Endodermal cell (in vitro differentiated cells): ENCODE measurements around the gene NMB. TPM values are rescaled to one million over a fixed set of nuclear protein-coding genes. Genes with fewer than 3 reads are reported as not detected.

Experiments used
- DNase-seq: peaks from one replicate; pipeline ENCODE4 v3.0.0-alpha.2; 2017
- H3K27ac ChIP-seq: 2 replicates; pipeline ENCODE4 v1.5.1; 2013; ENCODE audit warnings: mild to moderate bottlenecking, low read depth, low read length, moderate library complexity
- H3K27me3 ChIP-seq: 2 replicates; pipeline ENCODE4 v1.6.1; 2013; ENCODE audit warnings: mild to moderate bottlenecking, low read length, moderate library complexity; ENCODE audit not compliant: insufficient read depth, control insufficient read depth, poor library complexity, severe bottlenecking
- H3K36me3 ChIP-seq: 2 replicates; pipeline ENCODE4 v1.7.0; 2013; ENCODE audit warnings: mild to moderate bottlenecking, low read length, moderate library complexity; ENCODE audit not compliant: control insufficient read depth, insufficient read depth
- H3K4me1 ChIP-seq: one replicate; pipeline ENCODE4 v1.7.0; 2013; ENCODE audit warnings: low read length; ENCODE audit not compliant: control insufficient read depth, insufficient read depth
- H3K4me3 ChIP-seq: 2 replicates; pipeline ENCODE4 v1.5.1; 2013; ENCODE audit warnings: mild to moderate bottlenecking, low read length, moderate library complexity
- H3K9ac ChIP-seq: 2 replicates; pipeline ENCODE4 v1.6.1; 2013; ENCODE audit warnings: mild to moderate bottlenecking, low read length, moderate library complexity; ENCODE audit not compliant: poor library complexity, severe bottlenecking; ENCODE audit errors: extremely low read depth
- H3K9me3 ChIP-seq: 2 replicates; pipeline ENCODE4 v1.6.1; 2013; ENCODE audit warnings: mild to moderate bottlenecking, low read length, moderate library complexity; ENCODE audit not compliant: control insufficient read depth
- H3K27ac Mint-ChIP-seq: 2 replicates; pipeline ENCODE4 v1.8.0; 2020; ENCODE audit warnings: mixed read lengths
- H3K27me3 Mint-ChIP-seq: 2 replicates; pipeline ENCODE4 v1.8.0; 2021; ENCODE audit warnings: mild to moderate bottlenecking, mixed read lengths; ENCODE audit not compliant: insufficient read depth
- H3K36me3 Mint-ChIP-seq: 2 replicates; pipeline ENCODE4 v1.8.0; 2020; ENCODE audit warnings: low read depth, mixed read lengths
- H3K4me1 Mint-ChIP-seq: 2 replicates; pipeline ENCODE4 v1.8.0; 2020; ENCODE audit warnings: mixed read lengths
- H3K4me3 Mint-ChIP-seq: 2 replicates; pipeline ENCODE4 v1.8.0; 2020; ENCODE audit warnings: mild to moderate bottlenecking, moderate library complexity, mixed read lengths
- H3K9me3 Mint-ChIP-seq: 2 replicates; pipeline ENCODE4 v1.8.0; 2020; ENCODE audit warnings: mild to moderate bottlenecking, mixed read lengths
- WGBS, 2 experiments: methylation state at CpG; one replicate each; pipeline versions ENCODE4 v1.1.5 to v1.1.7; 2013; ENCODE audit warnings: missing lambda C conversion rate in 2 of 2, mixed read lengths in 1 of 2; ENCODE audit not compliant: insufficient coverage in 1 of 2, insufficient read length in 1 of 2; 5-methylcytosine and 5-hydroxymethylcytosine counted together
- total RNA-seq, 2 donors: library from RNA; stranded (reverse); fragmentation: NEBNext Ultra II Directional in 1 of 2; extraction: Animal tissue kit (Norgen Biotek cat#: 25700) in 1 of 2; gene quantifications; 2 replicates in 1 of 2; 3 replicates in 1 of 2; pipeline ENCODE4 v1.2.1, GENCODE V29; 2021
- TF ChIP-seq, protein P1 (sequence below): fragments of 200-600 bp; sonication (generic); conservative IDR thresholded peaks from 2 replicates; pipeline ENCODE4 v1.5.0; 2021; ENCODE audit warnings: antibody characterized with exemption, mild to moderate bottlenecking

The NMB gene
- total RNA-seq, 2 donors from 2014 or later, result 5.3 to 7.3 TPM

DNA sequence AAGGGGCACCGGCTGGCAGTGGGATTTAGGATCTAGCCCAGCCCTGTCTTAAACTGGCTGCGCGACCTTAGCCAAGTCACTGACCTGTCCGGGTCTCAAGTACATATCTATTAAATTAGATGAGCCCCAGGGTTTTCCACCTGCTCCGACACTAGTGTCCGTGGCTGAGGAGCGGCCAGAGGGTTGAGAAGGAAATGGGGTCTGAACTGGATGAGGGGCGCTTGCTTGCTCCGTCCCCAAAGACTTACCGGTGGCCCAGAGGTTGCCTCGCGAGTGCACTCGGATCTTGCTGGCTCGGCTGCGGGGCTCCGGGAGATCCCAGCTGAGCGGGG is 285 bp downstream of the NMB start:
- H3K27ac Mint-ChIP-seq, result no peak overlapping the region
- Histone ChIP-seq H3K27me3 (no peaks in the 10 kb centered on the region), H3K9ac (peak overlapping the region; percentile 40), H3K27ac (peak overlapping the region; percentile 22), H3K36me3 (peaks cover 8% of the 10 kb centered on the region), H3K9me3 (no peaks in the 10 kb centered on the region), H3K4me3 (peak overlapping the region; percentile 77), H3K4me1 (peaks cover 11% of the 10 kb centered on the region)
- peak overlapping the region; percentile 56 for H3K4me3 Mint-ChIP-seq
- peaks cover 20% of the 10 kb centered on the region for H3K27me3 Mint-ChIP-seq
- no peaks in the 10 kb centered on the region for H3K9me3 Mint-ChIP-seq
- DNase-seq, result no peak
- TF ChIP-seq, protein P1, sequence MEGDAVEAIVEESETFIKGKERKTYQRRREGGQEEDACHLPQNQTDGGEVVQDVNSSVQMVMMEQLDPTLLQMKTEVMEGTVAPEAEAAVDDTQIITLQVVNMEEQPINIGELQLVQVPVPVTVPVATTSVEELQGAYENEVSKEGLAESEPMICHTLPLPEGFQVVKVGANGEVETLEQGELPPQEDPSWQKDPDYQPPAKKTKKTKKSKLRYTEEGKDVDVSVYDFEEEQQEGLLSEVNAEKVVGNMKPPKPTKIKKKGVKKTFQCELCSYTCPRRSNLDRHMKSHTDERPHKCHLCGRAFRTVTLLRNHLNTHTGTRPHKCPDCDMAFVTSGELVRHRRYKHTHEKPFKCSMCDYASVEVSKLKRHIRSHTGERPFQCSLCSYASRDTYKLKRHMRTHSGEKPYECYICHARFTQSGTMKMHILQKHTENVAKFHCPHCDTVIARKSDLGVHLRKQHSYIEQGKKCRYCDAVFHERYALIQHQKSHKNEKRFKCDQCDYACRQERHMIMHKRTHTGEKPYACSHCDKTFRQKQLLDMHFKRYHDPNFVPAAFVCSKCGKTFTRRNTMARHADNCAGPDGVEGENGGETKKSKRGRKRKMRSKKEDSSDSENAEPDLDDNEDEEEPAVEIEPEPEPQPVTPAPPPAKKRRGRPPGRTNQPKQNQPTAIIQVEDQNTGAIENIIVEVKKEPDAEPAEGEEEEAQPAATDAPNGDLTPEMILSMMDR, result no peak
- 26 to 35% methylated on average over 10 to 17 of the region's 17 CpGs for WGBS, 2 experiments
- H3K36me3 Mint-ChIP-seq, result peaks cover 5% of the 10 kb centered on the region
- H3K4me1 Mint-ChIP-seq, result peaks cover 30% of the 10 kb centered on the region

GRCh38 chr15:84656972-84657371 is 1.0 kb downstream of the NMB start:
- Histone ChIP-seq H3K27me3 (no peaks in the 10 kb centered on the region), H3K9ac (no peak overlapping the region), H3K4me3 (no peak overlapping the region), H3K4me1 (peaks cover 14% of the 10 kb centered on the region), H3K27ac (no peak overlapping the region), H3K9me3 (no peaks in the 10 kb centered on the region), H3K36me3 (peaks cover 10% of the 10 kb centered on the region)
- H3K27me3 Mint-ChIP-seq, result peaks cover 20% of the 10 kb centered on the region
- no peaks in the 10 kb centered on the region for H3K9me3 Mint-ChIP-seq
- DNase-seq, result no peak
- peak overlapping the region; percentile 56 for H3K4me3 Mint-ChIP-seq
- TF ChIP-seq, protein P1, result no peak
- no peak overlapping the region for H3K27ac Mint-ChIP-seq
- peaks cover 30% of the 10 kb centered on the region for H3K4me1 Mint-ChIP-seq
- H3K36me3 Mint-ChIP-seq, result peaks cover 7% of the 10 kb centered on the region
- WGBS, 2 experiments, result 96 to 97% methylated on average over 6 to 7 of the region's 7 CpGs

DNA sequence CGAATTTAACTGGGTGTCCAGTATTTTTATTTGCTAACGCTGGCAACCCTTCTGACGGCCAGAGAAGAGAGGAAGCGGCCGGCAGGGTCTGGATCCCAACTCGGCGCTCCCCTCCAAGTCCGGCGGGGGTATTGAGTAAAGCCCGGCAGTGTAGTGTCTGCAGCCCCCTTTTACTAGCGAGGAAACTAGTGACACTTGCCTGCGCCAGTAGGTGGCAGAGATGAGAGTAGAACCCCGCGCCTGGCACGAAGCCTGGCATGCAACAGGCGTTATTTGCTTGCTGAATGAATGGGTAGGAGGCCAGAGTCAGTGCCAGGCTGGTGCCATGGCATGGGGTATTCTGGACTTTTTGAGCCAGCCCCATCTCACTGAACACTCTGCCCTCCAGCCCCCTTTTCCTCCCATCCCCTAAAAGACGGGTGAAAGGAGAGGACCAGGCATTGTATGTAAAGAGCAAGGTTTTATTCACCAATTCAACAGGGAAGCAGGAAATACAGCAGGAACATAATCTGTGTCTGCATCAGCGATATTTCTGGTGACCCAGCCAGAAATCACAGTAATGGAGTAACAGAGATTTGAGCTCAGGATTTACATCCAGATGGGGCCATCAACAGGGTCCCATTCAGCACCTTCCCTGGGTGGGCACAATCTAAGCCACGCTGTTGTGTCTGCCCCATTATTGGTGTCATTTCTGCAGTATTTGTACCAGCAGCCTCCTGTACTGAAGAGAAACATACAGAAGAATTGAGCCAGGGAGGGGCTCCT is 3.1 kb downstream of the NMB start:
- WGBS, 2 experiments, result 17 to 19% methylated on average over 16 to 19 of the region's 19 CpGs
- H3K9ac ChIP-seq, result peak overlapping the region; percentile 83
- no peaks in the 10 kb centered on the region for H3K9me3 ChIP-seq
- H3K36me3 ChIP-seq, result peaks cover 24% of the 10 kb centered on the region
- H3K4me1 ChIP-seq, result peaks cover 8% of the 10 kb centered on the region
- H3K4me3 ChIP-seq, result peak overlapping the region; percentile 83
- TF ChIP-seq, protein P1, result peak; percentile 80
- no peak overlapping the region for H3K27ac ChIP-seq
- no peaks in the 10 kb centered on the region for H3K27me3 ChIP-seq
- peaks cover 16% of the 10 kb centered on the region for H3K36me3 Mint-ChIP-seq
- peak overlapping the region; percentile 93 for H3K4me3 Mint-ChIP-seq
- H3K27ac Mint-ChIP-seq, result no peak overlapping the region
- DNase-seq, result peak; percentile 90
- H3K4me1 Mint-ChIP-seq, result peaks cover 22% of the 10 kb centered on the region
- no peaks in the 10 kb centered on the region for H3K9me3 Mint-ChIP-seq
- peaks cover 20% of the 10 kb centered on the region for H3K27me3 Mint-ChIP-seq
